ENCODE results near the gene MSANTD1.

The MSANTD1 gene

DNA sequence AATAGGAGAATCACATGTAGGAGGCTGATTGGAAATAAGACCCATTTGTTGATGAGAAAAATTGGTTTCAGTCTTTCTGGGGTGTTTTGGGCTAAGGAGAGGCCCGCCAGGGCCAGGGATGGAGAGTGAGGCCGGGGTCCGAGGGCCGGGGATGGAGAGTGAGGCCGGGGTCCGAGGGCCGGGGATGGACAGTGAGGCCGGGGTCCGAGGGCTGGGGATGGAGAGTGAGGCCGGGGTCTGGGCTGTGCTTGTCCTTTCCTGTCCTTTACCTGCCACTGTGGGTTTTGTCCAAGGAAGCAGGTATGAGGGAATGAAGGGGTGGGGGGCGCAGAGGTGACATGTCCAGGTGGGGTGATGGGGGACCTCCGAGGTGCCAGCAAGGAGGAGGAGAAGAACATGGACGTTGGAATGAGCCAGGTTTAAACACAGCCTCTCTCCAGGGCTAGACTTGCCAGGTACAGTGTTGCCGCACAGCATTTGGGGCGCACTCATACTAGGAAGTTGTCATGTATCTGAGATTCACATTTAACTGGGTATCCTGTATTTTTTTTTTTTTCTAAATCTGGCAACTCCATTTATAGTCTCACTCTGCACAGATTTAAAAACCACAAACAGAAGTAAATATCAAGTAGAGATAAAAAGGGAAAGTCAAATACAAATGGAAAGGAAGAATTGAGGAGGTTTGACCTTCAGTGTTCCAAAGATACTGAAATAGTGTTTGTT lies 52.7 kb downstream of the MSANTD1 start:
- no peak for DNase-seq (ENCODE audit: extremely low read depth, low read depth)
- no peak for TF ChIP-seq CTCF (IDR thresholded peaks at IDR 0.05; ENCODE audit: low read depth, low read length, missing control alignments)
- no peak overlapping the region for H3K4me3 ChIP-seq (replicated peaks; ENCODE audit: low read depth, low read length)

DNA sequence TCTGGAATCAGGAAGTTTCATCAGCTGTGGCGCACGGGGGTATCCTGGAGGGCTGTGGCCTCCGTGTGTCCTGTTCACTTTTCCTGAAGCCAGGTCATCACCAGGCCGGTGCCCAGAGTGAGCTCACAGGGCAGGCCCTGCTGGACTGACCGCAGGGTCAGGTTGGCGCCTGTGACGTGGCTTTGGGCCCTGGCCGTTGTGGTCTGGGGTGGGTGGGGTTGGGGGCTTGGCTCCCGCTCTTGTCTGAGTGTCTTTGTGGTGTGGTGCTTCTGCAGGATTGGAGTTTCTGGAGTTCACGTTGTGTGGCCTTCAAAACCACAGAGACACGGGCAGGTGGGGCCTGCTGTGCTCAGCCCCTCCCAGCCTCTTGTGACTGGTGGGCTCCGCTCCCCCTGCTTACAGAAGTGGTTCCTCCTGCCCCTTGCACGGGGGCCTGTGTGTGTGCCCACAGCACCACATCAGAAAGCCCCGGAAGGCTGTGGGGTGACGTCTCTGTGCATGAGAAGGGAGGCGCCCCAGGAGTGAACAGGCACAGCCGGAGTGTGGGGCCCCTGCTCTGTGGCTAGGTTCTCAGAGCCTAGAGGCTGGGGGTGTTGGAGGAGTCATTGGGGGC lies 53.3 kb downstream of the MSANTD1 start:
- TF ChIP-seq CTCF (IDR thresholded peaks at IDR 0.05; ENCODE audit: low read depth, low read length, missing control alignments): no peak
- no peak for DNase-seq (ENCODE audit: extremely low read depth, low read depth)
- H3K4me3 ChIP-seq (replicated peaks; ENCODE audit: low read depth, low read length): no peak overlapping the region

DNA sequence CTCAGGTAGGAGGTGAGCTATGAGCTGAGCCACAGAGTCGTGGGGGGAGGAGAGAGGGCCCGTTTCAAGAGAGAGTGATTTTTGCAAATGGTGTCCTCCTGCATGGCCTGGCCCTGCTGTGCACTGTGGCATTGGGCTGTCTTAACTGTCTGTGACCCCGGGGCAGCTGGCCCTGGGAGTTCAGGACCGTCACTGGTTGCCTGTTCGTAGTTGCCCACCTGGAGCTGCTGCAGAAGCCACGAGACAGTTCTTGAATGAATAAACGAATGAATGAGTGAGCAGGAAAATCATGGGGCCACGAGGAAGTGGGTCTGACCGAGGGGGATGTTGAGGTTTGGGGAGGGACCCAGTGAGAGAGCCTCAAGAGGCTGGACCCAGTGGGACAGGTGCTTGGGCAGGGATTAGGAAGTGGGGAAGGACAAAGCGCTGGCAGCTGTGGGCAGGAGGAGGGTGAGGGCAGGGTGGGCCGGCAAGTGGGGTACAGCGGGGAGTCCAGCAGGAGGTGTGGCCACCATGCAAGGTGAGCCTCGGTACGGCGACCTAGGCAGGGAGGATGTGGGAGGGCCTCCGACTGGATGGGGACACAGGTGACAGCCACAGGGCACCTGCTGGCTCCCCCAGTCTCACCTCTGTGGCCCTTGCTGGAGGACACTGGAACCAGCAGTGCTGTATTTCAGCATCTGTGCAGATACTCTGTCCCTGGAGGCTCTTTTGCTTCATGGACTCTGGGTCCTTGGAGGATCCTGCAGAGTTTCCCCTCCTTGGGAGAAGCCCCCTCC lies 54.0 kb downstream of the MSANTD1 start:
- TF ChIP-seq CTCF (IDR thresholded peaks at IDR 0.05; ENCODE audit: low read depth, low read length, missing control alignments): no peak
- DNase-seq (ENCODE audit: extremely low read depth, low read depth): no peak
- no peak overlapping the region for H3K4me3 ChIP-seq (replicated peaks; ENCODE audit: low read depth, low read length)

DNA sequence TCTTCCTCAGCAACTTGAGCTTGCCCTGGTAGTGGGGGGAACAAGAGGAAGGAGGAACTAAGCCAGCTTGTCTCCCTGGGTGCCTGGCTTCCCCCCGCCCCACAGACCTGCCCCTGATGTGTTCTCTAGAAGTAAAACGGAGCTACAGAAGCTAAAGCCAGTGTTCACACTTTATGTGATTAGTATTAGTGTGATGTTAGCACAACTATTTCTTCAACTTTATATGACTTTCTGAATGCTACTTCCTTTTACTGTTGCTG lies 54.5 kb downstream of the MSANTD1 start:
- DNase-seq (ENCODE audit: extremely low read depth, low read depth): no peak
- no peak overlapping the region for H3K4me3 ChIP-seq (replicated peaks; ENCODE audit: low read depth, low read length)
- no peak for TF ChIP-seq CTCF (IDR thresholded peaks at IDR 0.05; ENCODE audit: low read depth, low read length, missing control alignments)

- no peak for DNase-seq (ENCODE audit: extremely low read depth, low read depth)
- no peak for TF ChIP-seq CTCF (IDR thresholded peaks at IDR 0.05; ENCODE audit: low read depth, low read length, missing control alignments)
- H3K4me3 ChIP-seq (replicated peaks; ENCODE audit: low read depth, low read length): no peak overlapping the region
Measured at GRCh38 chr4:3303923-3304710, 55.2 kb downstream of the MSANTD1 start.

- no peak for DNase-seq (ENCODE audit: extremely low read depth, low read depth)
- no peak for TF ChIP-seq CTCF (IDR thresholded peaks at IDR 0.05; ENCODE audit: low read depth, low read length, missing control alignments)
- no peak overlapping the region for H3K4me3 ChIP-seq (replicated peaks; ENCODE audit: low read depth, low read length)
Measured at GRCh38 chr4:3304831-3305609, 56.1 kb downstream of the MSANTD1 start.

Data from HFF-Myc (cell line).